Measurements from ENCODE around the gene OR5D13.

Gene OR5D13, protein sequence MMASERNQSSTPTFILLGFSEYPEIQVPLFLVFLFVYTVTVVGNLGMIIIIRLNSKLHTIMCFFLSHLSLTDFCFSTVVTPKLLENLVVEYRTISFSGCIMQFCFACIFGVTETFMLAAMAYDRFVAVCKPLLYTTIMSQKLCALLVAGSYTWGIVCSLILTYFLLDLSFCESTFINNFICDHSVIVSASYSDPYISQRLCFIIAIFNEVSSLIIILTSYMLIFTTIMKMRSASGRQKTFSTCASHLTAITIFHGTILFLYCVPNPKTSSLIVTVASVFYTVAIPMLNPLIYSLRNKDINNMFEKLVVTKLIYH
- 0 reads per million in 9 experiments for total RNA-seq

DNA sequence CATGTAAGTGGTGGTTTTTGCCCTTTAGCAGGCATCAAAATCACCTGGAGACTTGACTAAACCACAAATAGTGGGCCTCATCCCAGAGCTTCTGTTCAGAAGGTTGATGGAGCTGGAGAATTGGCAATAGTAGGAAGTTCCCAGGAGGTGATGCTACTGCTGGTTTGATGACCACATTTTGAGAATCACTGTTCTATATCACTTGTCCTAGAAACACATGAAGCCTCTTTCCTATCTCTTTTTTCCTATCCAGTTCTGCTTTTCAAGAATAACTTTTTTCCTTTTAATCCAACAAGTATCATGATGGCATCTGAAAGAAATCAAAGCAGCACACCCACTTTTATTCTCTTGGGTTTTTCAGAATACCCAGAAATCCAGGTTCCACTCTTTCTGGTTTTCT is at the start of gene OR5D13:
TSS of gene OR5D13 (plus strand) at position 301 of the 400 bp plus-strand sequence. CDS start at position 301, 0 bp downstream.
- H3K4me1 Mint-ChIP-seq (ENCODE audit: low read depth in 2 of 2) = no peaks in the 10 kb centered on the region
- H3K4me3 Mint-ChIP-seq = no peak within 1 kb of the TSS
- H3K36me3 Mint-ChIP-seq (ENCODE audit: insufficient read depth) = no peaks in the 10 kb centered on the region
- DNase-seq = no peak
- H3K27ac Mint-ChIP-seq = no peak within 1 kb of the TSS
- no peak for ATAC-seq (replicated peaks)
- no peaks in the 10 kb centered on the region for H3K27me3 Mint-ChIP-seq
- peaks cover 6 to 16% of the 10 kb centered on the region in 2 donors for H3K9me3 Mint-ChIP-seq

DNA sequence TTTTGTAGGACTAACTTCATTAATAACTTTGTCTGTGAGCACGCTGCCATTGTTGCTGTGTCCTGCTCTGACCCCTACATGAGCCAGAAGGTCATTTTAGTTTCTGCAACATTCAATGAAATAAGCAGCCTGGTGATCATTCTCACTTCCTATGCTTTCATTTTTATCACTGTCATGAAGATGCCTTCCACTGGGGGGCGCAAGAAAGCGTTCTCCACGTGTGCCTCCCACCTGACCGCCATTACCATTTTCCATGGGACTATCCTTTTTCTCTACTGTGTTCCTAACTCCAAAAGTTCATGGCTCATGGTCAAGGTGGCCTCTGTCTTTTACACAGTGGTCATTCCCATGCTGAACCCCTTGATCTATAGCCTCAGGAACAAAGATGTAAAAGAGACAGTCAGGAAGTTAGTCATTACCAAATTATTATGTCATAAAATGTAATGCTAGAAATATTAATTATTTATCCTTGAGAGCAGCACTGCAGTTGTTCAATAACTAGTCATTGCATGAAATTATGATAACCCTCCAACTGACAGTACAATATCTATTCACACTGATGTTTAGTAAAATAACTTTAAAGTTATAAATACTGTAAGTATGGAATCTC is 46.4 kb upstream of the OR5D13 start:
- DNase-seq (no peak), ATAC-seq (replicated peaks) (no peak)
- H3K9me3 Mint-ChIP-seq = peaks cover 1 to 7% of the 10 kb centered on the region in 2 donors
- no peak overlapping the region for H3K4me3 Mint-ChIP-seq
- H3K27ac Mint-ChIP-seq = no peak overlapping the region
- H3K27me3 Mint-ChIP-seq = no peaks in the 10 kb centered on the region
- no peaks in the 10 kb centered on the region for H3K36me3 Mint-ChIP-seq (ENCODE audit: insufficient read depth)
- H3K4me1 Mint-ChIP-seq (ENCODE audit: low read depth in 2 of 2) = no peaks in the 10 kb centered on the region

DNA sequence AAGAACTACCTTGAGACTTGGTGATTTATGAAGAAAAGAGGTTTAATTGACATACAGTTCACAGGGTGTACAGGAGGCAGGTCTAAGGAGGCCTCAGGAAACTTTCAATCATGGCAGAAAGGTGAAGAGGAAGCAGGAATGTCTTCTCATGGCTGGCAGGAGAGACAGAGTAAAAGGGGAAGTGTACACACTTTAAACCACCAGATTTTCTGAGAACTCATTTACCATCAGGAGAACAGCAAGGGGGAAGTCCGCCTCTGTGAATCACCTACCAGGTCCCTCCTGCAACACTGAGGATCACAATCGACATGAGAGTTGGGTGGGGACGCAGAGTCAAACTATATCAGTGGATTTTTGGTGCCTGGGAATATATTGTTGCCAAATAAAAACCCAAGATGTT is 40.3 kb upstream of the OR5D13 start:
- Mint-ChIP-seq H3K4me1 (ENCODE audit: low read depth in 2 of 2) (no peaks in the 10 kb centered on the region), H3K27me3 (no peaks in the 10 kb centered on the region), H3K4me3 (no peak overlapping the region), H3K27ac (no peak overlapping the region), H3K9me3 (peaks cover 14 to 18% of the 10 kb centered on the region in 2 donors), H3K36me3 (ENCODE audit: insufficient read depth) (no peaks in the 10 kb centered on the region)
- DNase-seq (no peak), ATAC-seq (replicated peaks) (no peak)

DNA sequence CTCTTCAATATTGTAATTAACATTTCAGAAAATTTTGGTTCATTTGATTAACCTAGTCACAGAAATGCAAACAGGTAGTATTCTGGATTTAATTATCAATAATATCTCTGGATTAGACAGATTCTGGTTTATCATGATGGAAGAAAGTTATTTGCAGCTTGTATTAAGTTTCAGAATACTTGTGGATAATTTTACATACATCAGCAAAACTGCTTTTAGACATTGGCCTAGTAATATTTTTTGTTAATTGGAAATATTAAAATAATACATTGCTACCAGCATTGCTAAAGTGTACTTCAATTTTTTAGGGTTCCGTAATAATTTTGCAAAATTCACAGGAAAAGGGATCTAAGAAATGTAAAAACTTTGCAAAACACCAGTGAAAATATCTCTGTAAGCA is 18.4 kb downstream of the OR5D13 start:
- Mint-ChIP-seq H3K9me3 (peaks cover 7 to 22% of the 10 kb centered on the region in 2 donors), H3K4me1 (ENCODE audit: low read depth in 2 of 2) (no peaks in the 10 kb centered on the region), H3K27me3 (no peaks in the 10 kb centered on the region), H3K27ac (no peak overlapping the region), H3K36me3 (ENCODE audit: insufficient read depth) (no peaks in the 10 kb centered on the region), H3K4me3 (no peak overlapping the region)
- DNase-seq (no peak), ATAC-seq (replicated peaks) (no peak)

DNA sequence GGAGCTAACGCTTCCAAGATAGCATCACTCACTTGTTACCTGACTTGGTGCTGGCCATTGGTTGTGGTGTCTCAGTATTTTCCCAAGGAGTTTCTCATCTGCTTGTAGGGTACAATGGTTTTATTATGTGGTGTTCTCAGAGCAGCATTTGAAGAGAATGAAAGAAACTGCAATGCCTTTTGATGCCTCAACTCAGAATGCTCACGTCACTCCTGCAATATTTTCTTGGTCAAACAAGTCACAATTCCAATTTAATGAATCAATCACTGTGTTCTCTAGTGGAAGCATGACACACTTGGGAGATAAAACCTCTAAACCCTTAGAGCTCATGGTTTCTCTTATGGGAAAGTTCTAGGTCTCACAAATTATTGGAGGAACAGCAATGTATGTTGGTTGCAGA is 20.1 kb downstream of the OR5D13 start:
- no peak for DNase-seq
- peaks cover 1 to 12% of the 10 kb centered on the region in 2 donors for H3K9me3 Mint-ChIP-seq
- no peak for ATAC-seq (replicated peaks)
- no peak overlapping the region for H3K4me3 Mint-ChIP-seq
- no peaks in the 10 kb centered on the region for H3K36me3 Mint-ChIP-seq (ENCODE audit: insufficient read depth)
- no peak overlapping the region for H3K27ac Mint-ChIP-seq
- no peaks in the 10 kb centered on the region for H3K27me3 Mint-ChIP-seq
- H3K4me1 Mint-ChIP-seq (ENCODE audit: low read depth in 2 of 2) = no peaks in the 10 kb centered on the region

DNA sequence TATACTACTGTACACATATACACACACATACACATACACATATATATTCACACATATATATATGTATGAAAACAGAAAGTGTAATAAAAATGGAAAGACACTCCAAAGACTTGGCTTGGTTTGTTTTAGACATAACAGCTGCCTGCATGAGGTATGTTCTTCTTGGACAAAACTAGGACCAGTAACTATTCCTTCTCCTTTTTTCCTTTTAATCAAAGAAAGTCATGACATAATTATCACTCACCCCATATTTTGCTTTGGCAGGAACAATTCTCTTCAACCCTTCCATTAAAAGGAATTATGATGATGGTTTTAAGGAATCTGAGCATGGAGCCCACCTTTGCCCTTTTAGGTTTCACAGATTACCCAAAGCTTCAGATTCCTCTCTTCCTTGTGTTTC is 22.0 kb downstream of the OR5D13 start, which contains the start of gene OR5D14:
TSS of gene OR5D14 (plus strand) at position 301 of the 400 bp plus-strand sequence. CDS start at position 301, 0 bp downstream.
- ATAC-seq (replicated peaks) (no peak), DNase-seq (no peak)
- Mint-ChIP-seq H3K36me3 (ENCODE audit: insufficient read depth) (no peaks in the 10 kb centered on the region), H3K9me3 (peaks cover 14 to 20% of the 10 kb centered on the region in 2 donors), H3K4me3 (no peak within 1 kb of the TSS), H3K27me3 (no peaks in the 10 kb centered on the region), H3K27ac (no peak within 1 kb of the TSS), H3K4me1 (ENCODE audit: low read depth in 2 of 2) (no peaks in the 10 kb centered on the region)

DNA sequence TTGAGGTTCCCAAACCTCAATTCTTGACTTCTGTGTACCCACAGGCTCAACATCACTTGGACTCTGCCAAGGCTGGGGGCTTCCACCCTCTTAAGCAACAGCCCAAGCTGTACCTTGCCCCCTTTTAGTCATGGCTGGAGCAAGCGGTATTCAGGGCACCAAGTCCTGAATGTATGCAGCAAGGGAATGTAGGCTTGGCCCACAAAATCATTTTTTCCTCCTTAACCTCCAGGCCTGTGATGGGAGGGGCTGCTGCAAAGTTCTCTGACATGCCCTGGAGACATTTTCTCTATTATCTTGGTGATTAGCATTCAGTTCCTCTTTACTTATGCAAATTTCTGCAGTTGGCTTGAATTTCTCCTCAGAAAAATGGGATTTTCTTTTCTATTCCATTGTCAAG is 33.0 kb downstream of the OR5D13 start:
- H3K4me3 Mint-ChIP-seq = no peak overlapping the region
- ATAC-seq (replicated peaks) (no peak), DNase-seq (no peak)
- no peaks in the 10 kb centered on the region for H3K4me1 Mint-ChIP-seq (ENCODE audit: low read depth in 2 of 2)
- H3K27me3 Mint-ChIP-seq = no peaks in the 10 kb centered on the region
- H3K36me3 Mint-ChIP-seq (ENCODE audit: insufficient read depth) = no peaks in the 10 kb centered on the region
- no peak overlapping the region for H3K27ac Mint-ChIP-seq
- peaks cover 1 to 35% of the 10 kb centered on the region in 2 donors for H3K9me3 Mint-ChIP-seq

DNA sequence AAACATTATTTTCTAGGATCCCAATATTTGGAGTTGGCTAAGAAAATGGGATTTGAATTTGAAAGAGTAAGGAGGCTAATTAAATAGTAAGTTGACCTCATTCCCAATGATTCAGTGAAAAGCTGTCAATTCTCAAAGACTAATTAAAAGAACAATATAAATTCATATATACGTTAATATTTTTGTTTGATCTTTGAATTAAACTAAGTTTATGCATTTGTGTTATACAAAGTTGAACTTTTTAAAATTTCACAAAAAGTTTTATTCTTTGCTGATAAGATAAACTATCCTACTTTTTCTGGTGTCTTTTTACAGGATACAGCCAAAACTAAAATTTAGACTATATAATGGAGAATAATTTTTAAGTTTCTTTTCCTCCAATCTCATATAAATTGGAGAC is 37.8 kb downstream of the OR5D13 start, which contains the start of gene OR5L1:
TSS of gene OR5L1 (plus strand) at position 301 of the 400 bp plus-strand sequence. CDS start 100 bp downstream, outside the sequence.
- peaks cover 7 to 28% of the 10 kb centered on the region in 2 donors for H3K9me3 Mint-ChIP-seq
- H3K36me3 Mint-ChIP-seq (ENCODE audit: insufficient read depth) = peaks cover 4% of the 10 kb centered on the region
- H3K4me3 Mint-ChIP-seq = no peak within 1 kb of the TSS
- DNase-seq (no peak), ATAC-seq (replicated peaks) (no peak)
- H3K27me3 Mint-ChIP-seq = no peaks in the 10 kb centered on the region
- no peak within 1 kb of the TSS for H3K27ac Mint-ChIP-seq
- no peaks in the 10 kb centered on the region for H3K4me1 Mint-ChIP-seq (ENCODE audit: low read depth in 2 of 2)

DNA sequence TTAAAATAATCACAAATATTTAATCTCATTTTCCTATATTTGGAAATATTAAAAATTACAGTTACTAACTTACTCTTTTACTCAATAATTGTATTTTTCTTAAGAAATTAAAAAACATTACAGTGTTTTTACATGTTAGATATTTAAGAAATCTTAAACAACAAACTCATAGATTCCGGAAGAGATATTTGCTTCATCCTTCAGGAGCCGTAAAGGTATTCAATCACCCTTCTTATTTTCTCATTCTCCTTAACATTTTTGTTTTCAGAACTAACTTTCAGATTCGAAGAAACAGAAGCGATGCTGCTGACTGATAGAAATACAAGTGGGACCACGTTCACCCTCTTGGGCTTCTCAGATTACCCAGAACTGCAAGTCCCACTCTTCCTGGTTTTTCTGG is 46.1 kb downstream of the OR5D13 start, which contains the start of gene OR5D18:
TSS of gene OR5D18 (plus strand) at position 301 of the 400 bp plus-strand sequence. CDS start at position 301, 0 bp downstream.
- no peak within 1 kb of the TSS for H3K4me3 Mint-ChIP-seq
- H3K27me3 Mint-ChIP-seq = no peaks in the 10 kb centered on the region
- peaks cover 13 to 15% of the 10 kb centered on the region in 2 donors for H3K9me3 Mint-ChIP-seq
- DNase-seq (no peak), ATAC-seq (replicated peaks) (no peak)
- H3K36me3 Mint-ChIP-seq (ENCODE audit: insufficient read depth) = no peaks in the 10 kb centered on the region
- no peak within 1 kb of the TSS for H3K27ac Mint-ChIP-seq
- H3K4me1 Mint-ChIP-seq (ENCODE audit: low read depth in 2 of 2) = no peaks in the 10 kb centered on the region
